AG04449 (cell line): ENCODE data around the gene RARG.

Experiments
- CTCF ChIA-PET: fragments of 350-600 bp; formaldehyde crosslinking; extraction: SDS; loops from one replicate; lab custom pipeline; 2021; ENCODE audit warnings: antibody characterized with exemption; lab: Yijun Ruan, JAX
- POLR2A ChIA-PET: fragments of 400-600, 350-600 bp; formaldehyde crosslinking; extraction: SDS; loops from one replicate; lab custom pipeline; 2020; ENCODE audit warnings: antibody characterized with exemption, inconsistent platforms; lab: Yijun Ruan, JAX
- DNase-seq: peaks from one replicate; pipeline ENCODE4 v3.0.0-alpha.2; 2010; ENCODE audit warnings: low read depth, low spot score
- H3K4me3 ChIP-seq: 2 replicates; pipeline ENCODE4 v1.5.1; 2011; ENCODE audit warnings: low read depth, mild to moderate bottlenecking, control low read depth, low read length
- CTCF ChIP-seq: IDR thresholded peaks from one replicate; pipeline ENCODE4 v1.5.1; 2011; ENCODE audit warnings: mild to moderate bottlenecking, moderate library complexity, low read length, control low read depth, inconsistent platforms; ENCODE audit not compliant: insufficient read depth; ENCODE audit errors: missing control alignments

Gene RARG

DNA sequence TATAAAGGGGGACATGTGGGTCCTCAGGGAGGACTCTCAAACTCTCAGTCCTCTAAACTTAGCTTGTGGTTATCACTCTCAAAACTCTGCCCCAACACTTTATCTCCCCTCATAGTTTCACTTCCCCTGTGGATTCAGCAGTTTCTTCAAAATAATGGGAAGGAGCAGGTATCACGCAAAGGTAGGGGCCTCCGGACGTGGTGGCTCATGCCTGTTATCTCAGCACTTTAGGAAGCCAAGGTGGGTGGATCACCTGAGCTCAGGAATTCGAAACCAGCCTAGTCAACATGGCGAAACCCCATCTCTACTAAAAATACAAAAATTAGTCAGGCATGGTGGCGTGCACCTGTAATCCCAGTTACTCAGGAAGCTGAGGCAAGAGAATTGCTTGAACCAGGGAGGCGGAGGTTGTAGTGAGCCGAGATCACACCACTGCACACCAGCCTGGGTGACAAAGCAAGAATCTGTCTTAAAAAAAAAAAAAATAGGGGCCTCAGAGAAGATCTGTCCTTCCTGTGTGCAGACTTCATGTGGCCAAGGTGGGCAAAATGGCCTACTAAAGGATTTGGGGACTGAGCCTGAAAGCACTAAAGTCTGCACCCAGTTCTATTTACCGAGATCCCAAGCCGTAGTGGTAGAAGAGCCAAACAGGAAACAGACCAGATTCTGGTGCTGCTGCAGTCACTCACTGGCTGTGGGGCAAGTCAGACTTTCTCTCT is 31.4 kb downstream of the RARG start:
- ChIA-PET CTCF (interaction anchor here (0.7 to 24.6 kb wide), 8 partner anchors 12 to 136 kb away, joined by 3 to 659 read pairs (median 59); partner anchors contain the start of genes AAAS, CSAD, MYG1 and PFDN5), POLR2A (no interaction called here)

GRCh38 chr12:53200107-53200457 is 31.9 kb downstream of the RARG start:
- no peak overlapping the region for H3K4me3 ChIP-seq

More for the DNA sequence above, 31.4 kb downstream of the RARG start:
- H3K4me3 ChIP-seq: no peak overlapping the region
- no peak for DNase-seq
- TF ChIP-seq CTCF: no peak

DNA sequence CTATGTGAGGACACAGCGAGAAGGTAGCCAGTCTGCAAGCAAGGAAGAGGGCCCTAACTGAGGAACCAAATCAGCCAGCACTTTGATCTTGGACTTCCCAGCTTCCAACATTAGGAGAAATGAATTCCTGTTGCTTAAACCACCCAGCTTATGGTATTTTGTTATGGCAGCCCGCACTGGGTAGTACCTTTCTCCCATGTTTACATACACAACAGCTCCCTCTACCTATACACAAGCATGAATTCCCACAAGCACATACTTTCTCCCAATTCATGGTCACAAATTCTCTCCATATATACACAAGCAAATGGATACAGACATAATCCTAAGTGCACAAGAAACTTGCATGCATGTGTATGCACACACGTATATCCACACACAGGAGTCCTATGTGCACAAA is 32.3 kb downstream of the RARG start:
- ChIA-PET POLR2A (no interaction called here), CTCF (interaction anchor here (1.1 to 24.6 kb wide), 9 partner anchors 11 to 135 kb away, joined by 3 to 659 read pairs (median 75); partner anchors contain the start of genes AAAS, CSAD, ITGB7 and MYG1)
- no peak for DNase-seq
- H3K4me3 ChIP-seq: no peak overlapping the region
- TF ChIP-seq CTCF: no peak

More at GRCh38 chr12:53200107-53200457, 31.9 kb downstream of the RARG start:
- ChIA-PET CTCF (interaction anchor here (1.1 to 24.6 kb wide), 7 partner anchors 11 to 135 kb away, joined by 3 to 659 read pairs (median 75); partner anchors contain the start of genes AAAS, CSAD, MYG1 and PFDN5), POLR2A (no interaction called here)
- DNase-seq: no peak
- no peak for TF ChIP-seq CTCF

DNA sequence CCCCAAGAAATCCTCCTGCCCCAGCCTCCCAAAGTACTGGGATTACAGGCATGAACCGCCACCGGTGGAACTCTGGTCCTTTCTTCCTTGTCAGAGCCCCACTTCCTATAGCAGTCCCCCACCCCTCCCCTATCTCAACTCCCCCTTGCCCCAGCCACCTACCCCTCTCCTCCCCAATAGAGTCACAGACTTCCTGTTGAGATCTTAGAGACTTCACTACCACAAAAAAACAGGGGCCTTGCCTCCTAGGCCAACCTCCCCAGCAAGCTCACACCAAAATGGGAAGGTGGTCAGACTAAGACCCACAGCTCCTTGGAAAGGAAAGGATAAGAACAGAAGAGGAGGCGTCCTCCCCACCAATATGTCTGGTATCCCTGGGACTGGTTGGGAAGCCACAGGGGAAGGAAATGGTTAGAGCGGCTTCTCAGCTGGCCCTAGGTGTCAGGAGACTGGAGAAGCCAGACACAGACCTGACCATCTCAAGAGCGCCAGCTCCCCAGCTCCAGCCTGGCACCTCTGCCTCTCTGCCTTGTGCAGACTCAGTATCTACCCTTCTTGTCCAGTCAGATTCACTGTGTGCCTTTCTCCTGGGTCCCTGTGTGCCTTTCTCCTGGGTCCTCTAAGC is 33.4 kb downstream of the RARG start:
- DNase-seq: no peak
- no peak overlapping the region for H3K4me3 ChIP-seq
- POLR2A ChIA-PET: interaction anchor here (0.6 kb wide), 1 partner anchor 979 kb away, joined by 3 read pairs; no protein-coding TSS in a partner anchor
- CTCF ChIA-PET: interaction anchor here (1.2 to 24.6 kb wide), 17 partner anchors 10 to 161 kb away, joined by 3 to 659 read pairs (median 10); partner anchors contain the start of genes AAAS, CSAD, ITGB7 and MYG1
- no peak for TF ChIP-seq CTCF

- POLR2A ChIA-PET: interaction anchor here (0.6 to 1.8 kb wide), 4 partner anchors 10 to 133 kb away, joined by 3 to 7 read pairs (median 4); partner anchors contain the start of genes CSAD and ZNF740
These were observed 34.9 kb downstream of the RARG start for GRCh38 chr12:53197011-53197640.

More at GRCh38 chr12:53197011-53197640, 34.9 kb downstream of the RARG start:
- H3K4me3 ChIP-seq: no peak overlapping the region
- CTCF ChIA-PET: interaction anchor here (0.8 to 24.6 kb wide), 24 partner anchors 8 to 159 kb away, joined by 3 to 659 read pairs (median 6); partner anchors contain the start of genes AAAS, CSAD, ESPL1 and ITGB7
- DNase-seq: no peak
- TF ChIP-seq CTCF: no peak
